Measurements from ENCODE around the gene GAA. TPM values are rescaled to one million over a fixed set of nuclear protein-coding genes. Genes with fewer than 3 reads are reported as not detected.

GAA gene
- total RNA-seq, 1 experiment from 2014 or later, result 30.3 TPM

- H3K79me1 ChIP-seq (ENCODE audit: insufficient read depth, low read depth, low read length, poor library complexity, severe bottlenecking), result no peaks in the 10 kb centered on the region
- no peak overlapping the region for H4K8ac ChIP-seq (replicated peaks; ENCODE audit: insufficient read length, low read depth, low read length)
- Mint-ChIP-seq H3K36me3 (ENCODE audit: insufficient read depth in 1 of 3, low read depth in 3 of 3) (peaks cover 0 to 7% (median 0%) of the 10 kb centered on the region in 3 experiments; a peak in 3 of 7 replicates), H3K27me3 (ENCODE audit: low read depth) (no peaks in the 10 kb centered on the region; the same call in 1 of the 2 replicates), H3K9me3 (no peaks in the 10 kb centered on the region), H3K4me1 (peaks cover 15 to 28% of the 10 kb centered on the region in 2 experiments), H3K4me3 (no peak overlapping the region), H3K27ac (no peak overlapping the region)
- no peaks in the 10 kb centered on the region for H4K20me1 ChIP-seq (ENCODE audit: control insufficient read depth, insufficient read depth, insufficient read length)
- H2AFZ ChIP-seq (ENCODE audit: low read length), result no peak overlapping the region
- H3K18ac ChIP-seq (ENCODE audit: insufficient read length, low read depth, low read length), result no peak overlapping the region
- H3K56ac ChIP-seq (ENCODE audit: insufficient read length, low read depth, low read length), result no peak overlapping the region
- no peak overlapping the region for H2BK15ac ChIP-seq (ENCODE audit: low read depth, low read length)
- no peaks in the 10 kb centered on the region for H3K79me2 ChIP-seq (ENCODE audit: insufficient read depth, low read length)
- H2BK12ac ChIP-seq (ENCODE audit: insufficient read length, low read depth, low read length), result no peak overlapping the region
- no peak overlapping the region for H4K5ac ChIP-seq (ENCODE audit: insufficient read length, low read depth, low read length)
- peaks cover 3% of the 10 kb centered on the region; the same call in 1 of the 2 replicates for H3K4me1 ChIP-seq (ENCODE audit: insufficient read depth, low read length)
- H2BK5ac ChIP-seq (ENCODE audit: insufficient read length, low read length), result no peak overlapping the region
- DNase-seq, result no peak
- no peak overlapping the region for H3K4ac ChIP-seq (ENCODE audit: low read depth, low read length)
- H3K27me3 ChIP-seq (ENCODE audit: insufficient read depth, low read length), result no peaks in the 10 kb centered on the region; the same call in 1 of the 2 replicates
- no peaks in the 10 kb centered on the region for H3K23me2 ChIP-seq (ENCODE audit: insufficient read length, low read depth, low read length, poor library complexity, severe bottlenecking)
- H3T11ph ChIP-seq (ENCODE audit: low read length), result no peak overlapping the region
- no CpG with 5 or more reads among the region's 46 CpGs for WGBS (ENCODE audit: extremely low coverage, insufficient read length, low lambda C conversion rate)
- H2AK5ac ChIP-seq (ENCODE audit: insufficient read length, low read length), result no peak overlapping the region
- no peak overlapping the region for H2BK20ac ChIP-seq (ENCODE audit: low read depth, low read length, poor library complexity, severe bottlenecking)
- no peak overlapping the region for H3K14ac ChIP-seq (ENCODE audit: insufficient read depth, low read length)
- no peak overlapping the region for H3K27ac ChIP-seq (ENCODE audit: insufficient read length, low read depth, low read length)
- no peak overlapping the region for H3K23ac ChIP-seq (ENCODE audit: insufficient read length, low read depth, low read length)
- no peak overlapping the region for H4K91ac ChIP-seq (ENCODE audit: insufficient read length, low read depth, low read length)
- H3K4me2 ChIP-seq (ENCODE audit: insufficient read depth, insufficient read length, low read length), result no peak overlapping the region
- H3K9ac ChIP-seq (ENCODE audit: extremely low read depth, insufficient read length, low read length), result no peak overlapping the region
- no peaks in the 10 kb centered on the region for H3K9me3 ChIP-seq (ENCODE audit: control insufficient read depth, low read depth, low read length)
- H2BK120ac ChIP-seq (ENCODE audit: low read depth, low read length, poor library complexity, severe bottlenecking), result no peak overlapping the region
- TF ChIP-seq CTCF (conservative IDR thresholded peaks at IDR 0.05), result no peak
Measured at GRCh38 chr17:80107231-80108021, 6.0 kb downstream of the GAA start.

Measured in H9 (cell line).